Duodenal mucosa (tissue), 2 donors: ENCODE measurements around the gene PLPP4.

Source experiments
- H3K27ac ChIP-seq: one replicate; pipeline ENCODE4 v1.7.0; 2013; ENCODE audit warnings: low read depth, low read length
- H3K27me3 ChIP-seq, 2 donors: one replicate each; pipeline ENCODE4 v1.7.0; 2013; ENCODE audit warnings: low read length in 2 of 2, control low read depth in 1 of 2; ENCODE audit not compliant: insufficient read depth in 2 of 2, control insufficient read depth in 1 of 2
- H3K36me3 ChIP-seq, 2 donors: one replicate each; pipeline ENCODE4 v1.7.0; 2013; ENCODE audit warnings: low read length in 2 of 2, control low read depth in 1 of 2; ENCODE audit not compliant: insufficient read depth in 2 of 2, control insufficient read depth in 1 of 2
- H3K4me1 ChIP-seq, 2 donors: one replicate each; pipeline ENCODE4 v1.7.0; 2013; ENCODE audit warnings: low read length in 2 of 2, control low read depth in 1 of 2; ENCODE audit not compliant: insufficient read depth in 2 of 2, control insufficient read depth in 1 of 2
- H3K4me3 ChIP-seq, 2 donors: one replicate each; pipeline ENCODE4 v1.7.0; 2013; ENCODE audit warnings: low read length in 2 of 2, low read depth in 1 of 2
- H3K9ac ChIP-seq, 2 donors: one replicate each; pipeline ENCODE4 v1.7.0; 2013; ENCODE audit warnings: low read length in 2 of 2, low read depth in 1 of 2
- H3K9me3 ChIP-seq, 2 donors: one replicate each; pipeline ENCODE4 v1.7.0; 2013; ENCODE audit warnings: low read length in 2 of 2, control low read depth in 1 of 2; ENCODE audit not compliant: control insufficient read depth in 1 of 2

The PLPP4 gene

GRCh38 chr10:120514035-120514620 is 57.1 kb downstream of the PLPP4 start:
- H3K9me3 ChIP-seq = no peaks in the 10 kb centered on the region
- no peak overlapping the region for H3K9ac ChIP-seq
- no peak overlapping the region for H3K4me3 ChIP-seq
- no peak overlapping the region for H3K27ac ChIP-seq
- H3K4me1 ChIP-seq = no peaks in the 10 kb centered on the region
- H3K27me3 ChIP-seq = no peaks in the 10 kb centered on the region
- no peaks in the 10 kb centered on the region for H3K36me3 ChIP-seq

GRCh38 chr10:120514959-120515358 is 57.9 kb downstream of the PLPP4 start:
- H3K27ac ChIP-seq = no peak overlapping the region
- H3K4me1 ChIP-seq = no peaks in the 10 kb centered on the region
- H3K9me3 ChIP-seq = no peaks in the 10 kb centered on the region
- no peaks in the 10 kb centered on the region for H3K27me3 ChIP-seq
- no peaks in the 10 kb centered on the region for H3K36me3 ChIP-seq
- H3K4me3 ChIP-seq = no peak overlapping the region
- H3K9ac ChIP-seq = no peak overlapping the region

GRCh38 chr10:120515741-120516140 is 58.7 kb downstream of the PLPP4 start:
- no peak overlapping the region for H3K4me3 ChIP-seq
- no peaks in the 10 kb centered on the region for H3K27me3 ChIP-seq
- H3K9me3 ChIP-seq = no peaks in the 10 kb centered on the region
- H3K9ac ChIP-seq = no peak overlapping the region
- no peaks in the 10 kb centered on the region for H3K36me3 ChIP-seq
- H3K27ac ChIP-seq = no peak overlapping the region
- H3K4me1 ChIP-seq = no peaks in the 10 kb centered on the region

- Histone ChIP-seq H3K27me3 (no peaks in the 10 kb centered on the region), H3K4me3 (no peak overlapping the region), H3K27ac (no peak overlapping the region), H3K4me1 (no peaks in the 10 kb centered on the region), H3K9ac (no peak overlapping the region), H3K9me3 (no peaks in the 10 kb centered on the region), H3K36me3 (no peaks in the 10 kb centered on the region)
Measured at GRCh38 chr10:120516426-120516825, 59.4 kb downstream of the PLPP4 start.

- no peak overlapping the region for H3K4me3 ChIP-seq
- no peaks in the 10 kb centered on the region for H3K36me3 ChIP-seq
- H3K27me3 ChIP-seq = no peaks in the 10 kb centered on the region
- H3K9me3 ChIP-seq = no peaks in the 10 kb centered on the region
- no peak overlapping the region for H3K9ac ChIP-seq
- no peaks in the 10 kb centered on the region for H3K4me1 ChIP-seq
- H3K27ac ChIP-seq = no peak overlapping the region
Measured at GRCh38 chr10:120517196-120517595, 60.2 kb downstream of the PLPP4 start.

- no peaks in the 10 kb centered on the region for H3K9me3 ChIP-seq
- H3K4me3 ChIP-seq = no peak overlapping the region
- no peak overlapping the region for H3K9ac ChIP-seq
- H3K4me1 ChIP-seq = no peaks in the 10 kb centered on the region
- no peaks in the 10 kb centered on the region for H3K27me3 ChIP-seq
- H3K27ac ChIP-seq = no peak overlapping the region
- no peaks in the 10 kb centered on the region for H3K36me3 ChIP-seq
Measured at GRCh38 chr10:120517881-120518484, 61.0 kb downstream of the PLPP4 start.

- Histone ChIP-seq H3K9ac (no peak overlapping the region), H3K4me3 (no peak overlapping the region), H3K9me3 (no peaks in the 10 kb centered on the region), H3K4me1 (no peaks in the 10 kb centered on the region), H3K27ac (no peak overlapping the region), H3K27me3 (no peaks in the 10 kb centered on the region), H3K36me3 (no peaks in the 10 kb centered on the region)
Measured at GRCh38 chr10:120521880-120522279, 64.9 kb downstream of the PLPP4 start.

GRCh38 chr10:120527691-120528090 is 70.7 kb downstream of the PLPP4 start:
- Histone ChIP-seq H3K4me3 (no peak overlapping the region), H3K27ac (no peak overlapping the region), H3K4me1 (no peaks in the 10 kb centered on the region), H3K27me3 (no peaks in the 10 kb centered on the region), H3K36me3 (no peaks in the 10 kb centered on the region), H3K9me3 (no peaks in the 10 kb centered on the region), H3K9ac (no peak overlapping the region)

- Histone ChIP-seq H3K36me3 (no peaks in the 10 kb centered on the region), H3K4me1 (no peaks in the 10 kb centered on the region), H3K9me3 (no peaks in the 10 kb centered on the region), H3K27ac (no peak overlapping the region), H3K9ac (no peak overlapping the region), H3K27me3 (no peaks in the 10 kb centered on the region), H3K4me3 (no peak overlapping the region)
Measured at GRCh38 chr10:120530699-120531098, 73.7 kb downstream of the PLPP4 start.

GRCh38 chr10:120538091-120538490 is 81.1 kb downstream of the PLPP4 start:
- Histone ChIP-seq H3K36me3 (no peaks in the 10 kb centered on the region), H3K9me3 (no peaks in the 10 kb centered on the region), H3K9ac (no peak overlapping the region), H3K4me3 (no peak overlapping the region), H3K4me1 (no peaks in the 10 kb centered on the region), H3K27ac (no peak overlapping the region), H3K27me3 (no peaks in the 10 kb centered on the region)
